Endothelial cell (in vitro differentiated cells): ENCODE data around the gene MCCC2. TPM values are rescaled to one million over a fixed set of nuclear protein-coding genes. Genes with fewer than 3 reads are reported as not detected.
A peak's percentile ranks its signal among the peaks of the same experiment; 100 is the strongest.

ENCODE experiments used
- DNase-seq: peaks from one replicate; pipeline ENCODE4 v3.0.0; 2021; ENCODE audit warnings: low spot score
- H3K27ac Mint-ChIP-seq: one replicate; pipeline ENCODE4 v1.8.0; 2021; ENCODE audit warnings: mixed read lengths, inconsistent platforms; ENCODE audit not compliant: unreplicated experiment
- H3K27me3 Mint-ChIP-seq: one replicate; pipeline ENCODE4 v1.8.0; 2021; ENCODE audit warnings: mild to moderate bottlenecking, moderate library complexity, mixed read lengths, inconsistent platforms; ENCODE audit not compliant: unreplicated experiment
- H3K36me3 Mint-ChIP-seq: one replicate; pipeline ENCODE4 v1.8.0; 2021; ENCODE audit warnings: mild to moderate bottlenecking, low read depth, mixed read lengths, inconsistent platforms; ENCODE audit not compliant: unreplicated experiment
- H3K4me1 Mint-ChIP-seq: one replicate; pipeline ENCODE4 v1.8.0; 2021; ENCODE audit warnings: mild to moderate bottlenecking, mixed read lengths, inconsistent platforms; ENCODE audit not compliant: unreplicated experiment
- H3K4me3 Mint-ChIP-seq: one replicate; pipeline ENCODE4 v1.8.0; 2021; ENCODE audit warnings: mild to moderate bottlenecking, mixed read lengths, inconsistent platforms; ENCODE audit not compliant: unreplicated experiment
- H3K9me3 Mint-ChIP-seq: one replicate; pipeline ENCODE4 v1.8.0; 2021; ENCODE audit warnings: mixed read lengths, inconsistent platforms; ENCODE audit not compliant: unreplicated experiment
- CTCF ChIP-seq: fragments of 200-600 bp; sonication (generic); IDR thresholded peaks from one replicate; pipeline ENCODE4 v1.5.0; 2021; ENCODE audit warnings: antibody characterized with exemption; ENCODE audit not compliant: unreplicated experiment
- total RNA-seq: library from RNA; stranded (reverse); fragmentation: NEBNext Ultra II Directional; extraction: Animal tissue kit (Norgen Biotek cat#: 25700); gene quantifications from one replicate; pipeline ENCODE4 v1.2.1, GENCODE V29; 2021; ENCODE audit not compliant: unreplicated experiment

Gene MCCC2
- total RNA-seq, 1 donor from 2014 or later = 38.3 TPM

- no peaks in the 10 kb centered on the region for H3K4me1 Mint-ChIP-seq
- no peaks in the 10 kb centered on the region for H3K27me3 Mint-ChIP-seq
- TF ChIP-seq CTCF = no peak
- peaks cover 30% of the 10 kb centered on the region for H3K36me3 Mint-ChIP-seq
- no peak for DNase-seq
- H3K27ac Mint-ChIP-seq = no peak overlapping the region
- H3K9me3 Mint-ChIP-seq = no peaks in the 10 kb centered on the region
- no peak overlapping the region for H3K4me3 Mint-ChIP-seq
These were observed 64.4 kb downstream of the MCCC2 start for GRCh38 chr5:71651579-71651978.

GRCh38 chr5:71652349-71652748 is 65.2 kb downstream of the MCCC2 start:
- Mint-ChIP-seq H3K4me3 (no peak overlapping the region), H3K9me3 (no peaks in the 10 kb centered on the region), H3K36me3 (peaks cover 30% of the 10 kb centered on the region), H3K27me3 (no peaks in the 10 kb centered on the region), H3K4me1 (no peaks in the 10 kb centered on the region), H3K27ac (no peak overlapping the region)
- no peak for DNase-seq
- TF ChIP-seq CTCF = no peak

GRCh38 chr5:71652803-71653543 is 65.8 kb downstream of the MCCC2 start:
- H3K4me1 Mint-ChIP-seq = no peaks in the 10 kb centered on the region
- H3K27ac Mint-ChIP-seq = no peak overlapping the region
- no peak for TF ChIP-seq CTCF
- peaks cover 28% of the 10 kb centered on the region for H3K36me3 Mint-ChIP-seq
- H3K27me3 Mint-ChIP-seq = no peaks in the 10 kb centered on the region
- H3K4me3 Mint-ChIP-seq = peak overlapping the region; percentile 35
- no peaks in the 10 kb centered on the region for H3K9me3 Mint-ChIP-seq
- DNase-seq = no peak

GRCh38 chr5:71658916-71659662 is 71.9 kb downstream of the MCCC2 start:
- Mint-ChIP-seq H3K36me3 (peaks cover 10% of the 10 kb centered on the region), H3K4me1 (no peaks in the 10 kb centered on the region), H3K27ac (no peak overlapping the region), H3K27me3 (no peaks in the 10 kb centered on the region), H3K4me3 (no peak overlapping the region), H3K9me3 (no peaks in the 10 kb centered on the region)
- DNase-seq = no peak
- TF ChIP-seq CTCF = peak; percentile 37

GRCh38 chr5:71662381-71662780 is 75.2 kb downstream of the MCCC2 start:
- Mint-ChIP-seq H3K27me3 (no peaks in the 10 kb centered on the region), H3K36me3 (peaks cover 6% of the 10 kb centered on the region), H3K4me3 (no peak overlapping the region), H3K4me1 (no peaks in the 10 kb centered on the region), H3K27ac (no peak overlapping the region), H3K9me3 (no peaks in the 10 kb centered on the region)
- DNase-seq = no peak
- no peak for TF ChIP-seq CTCF
